ENCODE data around the gene ARL9. TPM values are rescaled to one million over a fixed set of nuclear protein-coding genes. Genes with fewer than 3 reads are reported as not detected.

Gene ARL9
- total RNA-seq, 1 experiment from 2014 or later: 0.36 TPM

GRCh38 chr4:56466910-56467283 lies 38.7 kb upstream of the ARL9 start:
- ChIA-PET CTCF (no interaction called here), POLR2A (interaction anchor here (0.5 to 2.1 kb wide), 2 partner anchors 31 to 80 kb away, joined by 4 to 17 read pairs; partner anchors contain the start of genes PAICS and PPAT)
- Mint-ChIP-seq H3K9me3 (ENCODE audit: unreplicated experiment) (no peaks in the 10 kb centered on the region), H3K4me1 (ENCODE audit: low read depth, unreplicated experiment) (peaks cover 6% of the 10 kb centered on the region), H3K36me3 (ENCODE audit: insufficient read depth, unreplicated experiment) (peaks cover 66% of the 10 kb centered on the region), H3K4me3 (ENCODE audit: unreplicated experiment) (peak overlapping the region; percentile 99), H3K27me3 (ENCODE audit: insufficient read depth, unreplicated experiment) (no peaks in the 10 kb centered on the region), H3K27ac (ENCODE audit: unreplicated experiment) (peak overlapping the region; percentile 99)
- intact Hi-C loops (cut with micrococcal nuclease; ENCODE audit: unreplicated experiment): loop anchor here (2.0 kb wide), 1 partner anchor 32 kb away; the partner anchor contains the start of gene PPAT
- no peak for TF ChIP-seq CTCF (IDR thresholded peaks at IDR 0.05; ENCODE audit: insufficient read depth in 1 of 2, low read depth in 1 of 2, low read length in 1 of 2, severe bottlenecking in 1 of 2, unreplicated experiment in 1 of 2)
- H3K36me3 ChIP-seq (ENCODE audit: control insufficient read depth, insufficient read depth, low read length): peaks cover 2% of the 10 kb centered on the region; the same call in 1 of the 2 replicates
- BruUV-seq (replicated peaks): TSS peak; percentile 72
- H3K9me3 ChIP-seq: no peaks in the 10 kb centered on the region
- no peaks in the 10 kb centered on the region for H3K27me3 ChIP-seq (replicated peaks; ENCODE audit: control insufficient read depth, insufficient read depth, low read length)
- H3K4me1 ChIP-seq: peaks cover 20% of the 10 kb centered on the region
- peak overlapping the region; percentile 76 for H3K4me3 ChIP-seq (ENCODE audit: low read depth, low read length)
- DNase-seq: no peak

- peaks cover 20% of the 10 kb centered on the region for H3K4me1 ChIP-seq
- no peaks in the 10 kb centered on the region for H3K27me3 ChIP-seq (replicated peaks; ENCODE audit: control insufficient read depth, insufficient read depth, low read length)
- DNase-seq: peak; percentile 92
- H3K36me3 ChIP-seq (ENCODE audit: control insufficient read depth, insufficient read depth, low read length): no peaks in the 10 kb centered on the region
- peak within 1 kb of the TSS; percentile 76 for H3K4me3 ChIP-seq (ENCODE audit: low read depth, low read length)
- Mint-ChIP-seq H3K27ac (ENCODE audit: unreplicated experiment) (peak within 1 kb of the TSS; percentile 99), H3K36me3 (ENCODE audit: insufficient read depth, unreplicated experiment) (peaks cover 64% of the 10 kb centered on the region), H3K4me3 (ENCODE audit: unreplicated experiment) (peak within 1 kb of the TSS; percentile 99), H3K4me1 (ENCODE audit: low read depth, unreplicated experiment) (peaks cover 6% of the 10 kb centered on the region), H3K9me3 (ENCODE audit: unreplicated experiment) (no peaks in the 10 kb centered on the region), H3K27me3 (ENCODE audit: insufficient read depth, unreplicated experiment) (no peaks in the 10 kb centered on the region)
- no TSS peak for BruUV-seq (replicated peaks)
- intact Hi-C loops (cut with micrococcal nuclease; ENCODE audit: unreplicated experiment): loop anchor here (2.0 kb wide), 1 partner anchor 33 kb away; the partner anchor contains the start of gene PPAT
- ChIA-PET POLR2A (interaction anchor here (0.6 to 1.1 kb wide), 3 partner anchors 31 to 81 kb away, joined by 3 to 12 read pairs (median 3); partner anchors contain the start of genes PAICS and PPAT), CTCF (interaction anchor here (0.7 kb wide), 1 partner anchor 52 kb away, joined by 3 read pairs; no protein-coding TSS in a partner anchor)
- no peaks in the 10 kb centered on the region for H3K9me3 ChIP-seq
- TF ChIP-seq CTCF (IDR thresholded peaks at IDR 0.05; ENCODE audit: insufficient read depth in 1 of 2, low read depth in 1 of 2, low read length in 1 of 2, severe bottlenecking in 1 of 2, unreplicated experiment in 1 of 2): no peak
Observed at GRCh38 chr4:56467284-56468096, 38.1 kb upstream of the ARL9 start, which contains the start of gene SRP72. Gene SRP72 (plus strand): TSS chr4:56467617. CDS start chr4:56467636, 19 bp downstream.

GRCh38 chr4:56468097-56468422 lies 37.5 kb upstream of the ARL9 start:
- Histone ChIP-seq H3K36me3 (ENCODE audit: control insufficient read depth, insufficient read depth, low read length) (no peaks in the 10 kb centered on the region), H3K4me1 (peaks cover 20% of the 10 kb centered on the region), H3K4me3 (ENCODE audit: low read depth, low read length) (peak overlapping the region; percentile 76), H3K27me3 (replicated peaks; ENCODE audit: control insufficient read depth, insufficient read depth, low read length) (no peaks in the 10 kb centered on the region), H3K9me3 (no peaks in the 10 kb centered on the region)
- ChIA-PET POLR2A (interaction anchor here (0.6 to 1.1 kb wide), 3 partner anchors 31 to 82 kb away, joined by 3 to 12 read pairs (median 3); partner anchors contain the start of genes PAICS and PPAT), CTCF (interaction anchor here (0.7 kb wide), 1 partner anchor 51 kb away, joined by 3 read pairs; no protein-coding TSS in a partner anchor)
- H3K36me3 Mint-ChIP-seq (ENCODE audit: insufficient read depth, unreplicated experiment): peaks cover 64% of the 10 kb centered on the region
- no TSS peak for BruUV-seq (replicated peaks)
- no peaks in the 10 kb centered on the region for H3K9me3 Mint-ChIP-seq (ENCODE audit: unreplicated experiment)
- H3K4me1 Mint-ChIP-seq (ENCODE audit: low read depth, unreplicated experiment): peaks cover 6% of the 10 kb centered on the region
- peak; percentile 58 to 62 for DNase-seq
- peak overlapping the region; percentile 99 for H3K4me3 Mint-ChIP-seq (ENCODE audit: unreplicated experiment)
- peak overlapping the region; percentile 99 for H3K27ac Mint-ChIP-seq (ENCODE audit: unreplicated experiment)
- intact Hi-C loops (cut with micrococcal nuclease; ENCODE audit: unreplicated experiment): no loop called here
- H3K27me3 Mint-ChIP-seq (ENCODE audit: insufficient read depth, unreplicated experiment): no peaks in the 10 kb centered on the region
- no peak for TF ChIP-seq CTCF (IDR thresholded peaks at IDR 0.05; ENCODE audit: insufficient read depth in 1 of 2, low read depth in 1 of 2, low read length in 1 of 2, severe bottlenecking in 1 of 2, unreplicated experiment in 1 of 2)

Data from Caco-2 (cell line).